OCI-LY7 (cell line): Measurements from ENCODE around the gene SMAD4. TPM values are rescaled to one million over a fixed set of nuclear protein-coding genes. Genes with fewer than 3 reads are reported as not detected.

ENCODE experiments used
- BruUV-seq: library from RNA; stranded (reverse); fragments of 400-500 nt; replicated peaks from 2 replicates; lab custom pipeline; 2021; lab: Mats Ljungman, UMichigan
- CTCF ChIA-PET: fragments of 300-600 bp; sonication (Branson Sonifier 250); formaldehyde crosslinking; loops from one replicate; lab custom pipeline; 2022; ENCODE audit warnings: antibody characterized with exemption; ENCODE audit not compliant: unreplicated experiment; lab: Charles Lee
- POLR2A ChIA-PET: fragments of 300-600 bp; sonication (Branson Sonifier 250); formaldehyde crosslinking; loops from one replicate; lab custom pipeline; 2022; ENCODE audit warnings: antibody characterized with exemption; lab: Charles Lee
- DNase-seq: peaks from one replicate; pipeline ENCODE4 v3.0.0-alpha.2; 2015; ENCODE audit warnings: low spot score
- H2AFZ ChIP-seq: fragments of 200-600 bp; sonication (generic), shearing (Covaris generic); 2 replicates; pipeline ENCODE4 v1.6.1; 2014; ENCODE audit warnings: mild to moderate bottlenecking, antibody characterized with exemption, low read length, moderate library complexity
- H3K27ac ChIP-seq: fragments of 200-600 bp; sonication (generic); 2 replicates; pipeline ENCODE4 v1.5.1; 2014; ENCODE audit warnings: mixed run types, low read depth, mild to moderate bottlenecking, moderate library complexity, low read length, inconsistent platforms; ENCODE audit not compliant: poor library complexity, severe bottlenecking
- H3K36me3 ChIP-seq: fragments of 200-600 bp; sonication (generic); 2 replicates; pipeline ENCODE4 v1.6.1; 2014; ENCODE audit warnings: mild to moderate bottlenecking, antibody characterized with exemption, low read length, moderate library complexity, mixed read lengths; ENCODE audit not compliant: insufficient read depth
- H3K4me1 ChIP-seq: fragments of 200-600 bp; sonication (generic); 2 replicates; pipeline ENCODE4 v1.5.1; 2014; ENCODE audit warnings: mild to moderate bottlenecking, low read length; ENCODE audit not compliant: insufficient read depth, poor library complexity, severe bottlenecking
- H3K4me2 ChIP-seq: fragments of 200-600 bp; sonication (generic); 2 replicates; pipeline ENCODE4 v1.6.1; 2014; ENCODE audit warnings: mild to moderate bottlenecking, low read length
- H3K4me3 ChIP-seq: fragments of 200-600 bp; sonication (generic); 2 replicates; pipeline ENCODE4 v1.5.1; 2014; ENCODE audit warnings: mild to moderate bottlenecking, low read depth, low read length; ENCODE audit not compliant: poor library complexity, severe bottlenecking
- H3K79me2 ChIP-seq: fragments of 200-600 bp; sonication (generic); 2 replicates; pipeline ENCODE4 v1.6.1; 2016; ENCODE audit warnings: low read depth, mild to moderate bottlenecking, low read length, moderate library complexity, mixed read lengths; ENCODE audit not compliant: insufficient read depth
- H3K9me2 ChIP-seq: fragments of 200-600 bp; sonication (generic); 2 replicates; pipeline ENCODE4 v1.6.1; 2016; ENCODE audit warnings: mild to moderate bottlenecking, low read length, mixed read lengths; ENCODE audit not compliant: insufficient read depth
- H3K9me3 ChIP-seq: fragments of 200-600 bp; sonication (generic); 2 replicates; pipeline ENCODE4 v1.6.1; 2014; ENCODE audit warnings: mild to moderate bottlenecking, mixed run types, low read length, mixed read lengths
- H4K20me1 ChIP-seq: fragments of 200-600 bp; sonication (generic); 2 replicates; pipeline ENCODE4 v1.6.1; 2014; ENCODE audit warnings: mild to moderate bottlenecking, antibody characterized with exemption, low read length, moderate library complexity, mixed read lengths; ENCODE audit not compliant: insufficient read depth
- CTCF ChIP-seq: fragments of 200-600 bp; sonication (generic); conservative IDR thresholded peaks from 2 replicates; pipeline ENCODE4 v1.5.1; 2014; ENCODE audit warnings: mild to moderate bottlenecking, antibody characterized with exemption, low read length, moderate library complexity, mixed read lengths
- EZH2phosphoT487 ChIP-seq: fragments of 200-600 bp; sonication (generic); IDR thresholded peaks from 2 replicates; pipeline ENCODE4 v1.6.1; 2018; ENCODE audit warnings: low read depth, borderline replicate concordance, mild to moderate bottlenecking, mixed run types, antibody characterized with exemption, low read length, moderate library complexity, mixed read lengths
- intact Hi-C: fragments of 100-400 bp; cut with micrococcal nuclease; formaldehyde crosslinking; loops from one replicate; pipeline ENCODE4 v1.10.0; 2022; ENCODE audit not compliant: unreplicated experiment
- total RNA-seq, 2 experiments: library from RNA; depleted of rRNA in 1 of 2; stranded (reverse); fragments of >200 nt in 1 of 2; shearing (Covaris generic) in 1 of 2; gene quantifications; 2 replicates each; pipeline ENCODE4 v1.2.3, GENCODE V29; 2014 to 2022

The SMAD4 gene
- total RNA-seq, 2 experiments from 2014 or later = 44.7 to 47.6 TPM

DNA sequence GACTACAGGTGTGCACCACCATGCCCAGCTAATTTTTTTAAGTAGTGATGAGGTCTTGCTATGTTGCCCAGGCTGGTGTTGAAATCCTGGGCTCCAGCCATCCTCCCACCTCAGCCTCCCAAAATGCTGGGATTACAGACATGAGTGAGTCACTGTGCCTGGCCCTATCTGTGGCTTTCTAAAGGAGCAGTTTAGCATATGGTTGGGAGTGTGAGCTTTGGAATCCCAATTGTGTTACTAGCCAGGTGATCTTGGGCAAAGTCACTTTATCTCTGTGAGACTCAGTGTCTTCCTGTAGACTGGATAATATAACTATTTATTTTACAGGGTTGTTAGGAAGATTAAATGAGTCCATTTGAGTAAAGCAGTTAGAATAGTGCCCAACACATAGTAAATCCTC, 19.8 kb upstream of the SMAD4 start:
- no peak overlapping the region for H2AFZ ChIP-seq
- H3K4me2 ChIP-seq = no peak overlapping the region
- DNase-seq = no peak
- no peaks in the 10 kb centered on the region for H3K9me3 ChIP-seq
- H3K4me3 ChIP-seq = no peak overlapping the region
- ChIA-PET POLR2A (no interaction called here), CTCF (no interaction called here)
- no peaks in the 10 kb centered on the region for H3K9me2 ChIP-seq
- no TSS peak for BruUV-seq
- intact Hi-C loops = no loop called here
- TF ChIP-seq CTCF (no peak), EZH2phosphoT487 (no peak)
- no peaks in the 10 kb centered on the region for H3K36me3 ChIP-seq
- no peaks in the 10 kb centered on the region for H3K4me1 ChIP-seq
- no peaks in the 10 kb centered on the region for H3K79me2 ChIP-seq
- no peak overlapping the region for H3K27ac ChIP-seq
- H4K20me1 ChIP-seq = no peaks in the 10 kb centered on the region

DNA sequence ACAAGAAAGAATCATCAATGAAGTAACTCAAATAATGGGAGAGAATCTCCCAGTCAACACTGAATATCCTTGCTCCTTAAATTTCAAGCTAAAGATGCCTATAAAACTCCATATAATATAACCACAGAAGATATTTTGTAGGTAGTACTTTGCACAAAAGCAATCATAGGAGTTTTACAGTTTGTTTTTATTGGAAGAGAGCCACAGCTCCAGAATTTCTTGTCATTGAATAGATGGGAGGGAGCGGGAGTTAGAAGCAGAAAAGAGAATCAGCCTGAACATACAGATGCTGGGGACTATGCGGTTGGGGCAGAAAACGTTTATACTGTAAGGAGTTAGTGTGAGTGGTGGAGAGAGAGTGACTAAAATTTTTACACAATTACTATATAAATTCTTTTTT, 18.3 kb upstream of the SMAD4 start:
- Histone ChIP-seq H3K27ac (no peak overlapping the region), H3K9me2 (no peaks in the 10 kb centered on the region), H3K4me3 (no peak overlapping the region), H3K4me1 (no peaks in the 10 kb centered on the region), H2AFZ (no peak overlapping the region), H3K36me3 (no peaks in the 10 kb centered on the region), H4K20me1 (no peaks in the 10 kb centered on the region), H3K9me3 (no peaks in the 10 kb centered on the region), H3K4me2 (no peak overlapping the region), H3K79me2 (no peaks in the 10 kb centered on the region)
- TF ChIP-seq EZH2phosphoT487 (no peak), CTCF (no peak)
- POLR2A ChIA-PET = no interaction called here
- intact Hi-C loops = no loop called here
- no peak for DNase-seq
- CTCF ChIA-PET = no interaction called here
- BruUV-seq = no TSS peak

DNA sequence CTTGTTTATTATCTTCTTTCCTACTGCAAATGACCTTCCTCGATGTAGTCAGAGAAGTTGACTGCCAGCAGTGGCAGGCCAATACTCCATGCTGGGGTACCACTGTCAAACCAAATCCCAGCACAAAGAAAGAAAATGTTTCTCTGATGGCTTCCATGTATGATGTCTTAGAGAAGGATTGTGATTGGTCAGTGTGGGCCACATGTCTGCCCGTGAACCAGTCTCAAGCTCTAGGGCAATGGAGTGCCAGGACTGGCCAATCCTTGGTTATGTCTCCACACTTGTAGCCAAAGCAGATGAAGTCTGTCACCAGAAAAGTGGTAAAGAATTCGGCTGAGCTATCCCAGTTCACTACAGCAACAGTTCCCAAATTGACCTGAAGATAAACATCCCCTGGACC, 17.6 kb upstream of the SMAD4 start:
- Histone ChIP-seq H3K27ac (no peak overlapping the region), H3K36me3 (no peaks in the 10 kb centered on the region), H3K4me2 (no peak overlapping the region), H3K9me3 (no peaks in the 10 kb centered on the region), H3K79me2 (no peaks in the 10 kb centered on the region), H3K4me1 (no peaks in the 10 kb centered on the region), H3K4me3 (no peak overlapping the region), H3K9me2 (no peaks in the 10 kb centered on the region), H2AFZ (no peak overlapping the region), H4K20me1 (no peaks in the 10 kb centered on the region)
- no TSS peak for BruUV-seq
- TF ChIP-seq CTCF = no peak
- no peak for TF ChIP-seq EZH2phosphoT487
- ChIA-PET CTCF (no interaction called here), POLR2A (interaction anchor here (0.6 kb wide), 1 partner anchor 839 kb away, joined by 3 read pairs; no protein-coding TSS in a partner anchor)
- DNase-seq = no peak
- intact Hi-C loops = no loop called here
